ENCODE data around the gene ZC3H13. TPM values are rescaled to one million over a fixed set of nuclear protein-coding genes. Genes with fewer than 3 reads are reported as not detected.

The ZC3H13 gene
- total RNA-seq, 1 donor from 2014 or later = 30.2 TPM

GRCh38 chr13:46031581-46032263, 20.8 kb downstream of the ZC3H13 start:
- Histone ChIP-seq H3K9me3 (no peaks in the 10 kb centered on the region), H3K4me1 (no peaks in the 10 kb centered on the region), H3K4me3 (no peak overlapping the region), H3K27me3 (no peaks in the 10 kb centered on the region), H3K27ac (no peak overlapping the region), H3K36me3 (peaks cover 0 to 8% of the 10 kb centered on the region in 2 donors)
- TF ChIP-seq CTCF (IDR thresholded peaks at IDR 0.05) (no peak), POLR2AphosphoS5 (IDR thresholded peaks at IDR 0.05; ENCODE audit: insufficient read depth in 1 of 2, low read depth in 1 of 2) (no peak), POLR2A (IDR thresholded peaks at IDR 0.05) (no peak)
- intact Hi-C loops (cut with DNase I) = no loop called here
- no peak for DNase-seq (ENCODE audit: extremely low spot score in 2 of 2)

- intact Hi-C loops (cut with DNase I) = no loop called here
- Histone ChIP-seq H3K9me3 (no peaks in the 10 kb centered on the region), H3K36me3 (no peaks in the 10 kb centered on the region), H3K27ac (no peak overlapping the region), H3K4me3 (no peak overlapping the region), H3K4me1 (no peaks in the 10 kb centered on the region), H3K27me3 (no peaks in the 10 kb centered on the region)
- TF ChIP-seq POLR2AphosphoS5 (IDR thresholded peaks at IDR 0.05; ENCODE audit: insufficient read depth in 1 of 2, low read depth in 1 of 2) = no peak
- TF ChIP-seq POLR2A (IDR thresholded peaks at IDR 0.05) = no peak
- no peak for TF ChIP-seq CTCF (IDR thresholded peaks at IDR 0.05)
- no peak for DNase-seq (ENCODE audit: extremely low spot score in 2 of 2)
Measured at GRCh38 chr13:46025157-46025556, 27.4 kb downstream of the ZC3H13 start.

GRCh38 chr13:46022481-46022880, 30.1 kb downstream of the ZC3H13 start:
- no peaks in the 10 kb centered on the region for H3K27me3 ChIP-seq
- H3K4me1 ChIP-seq = no peaks in the 10 kb centered on the region
- H3K36me3 ChIP-seq = peaks cover 0 to 17% of the 10 kb centered on the region in 2 donors
- no peaks in the 10 kb centered on the region for H3K9me3 ChIP-seq
- no peak overlapping the region for H3K27ac ChIP-seq
- TF ChIP-seq POLR2A (IDR thresholded peaks at IDR 0.05) (no peak), CTCF (IDR thresholded peaks at IDR 0.05) (no peak), POLR2AphosphoS5 (IDR thresholded peaks at IDR 0.05; ENCODE audit: insufficient read depth in 1 of 2, low read depth in 1 of 2) (no peak)
- intact Hi-C loops (cut with DNase I) = no loop called here
- no peak for DNase-seq (ENCODE audit: extremely low spot score in 2 of 2)
- no peak overlapping the region for H3K4me3 ChIP-seq

GRCh38 chr13:46016216-46016615, 36.3 kb downstream of the ZC3H13 start:
- Histone ChIP-seq H3K4me3 (no peak overlapping the region), H3K27me3 (no peaks in the 10 kb centered on the region), H3K4me1 (no peaks in the 10 kb centered on the region), H3K36me3 (peaks cover 0 to 32% of the 10 kb centered on the region in 2 donors), H3K27ac (no peak overlapping the region), H3K9me3 (no peaks in the 10 kb centered on the region)
- TF ChIP-seq POLR2AphosphoS5 (IDR thresholded peaks at IDR 0.05; ENCODE audit: insufficient read depth in 1 of 2, low read depth in 1 of 2) (no peak), CTCF (IDR thresholded peaks at IDR 0.05) (no peak), POLR2A (IDR thresholded peaks at IDR 0.05) (no peak)
- DNase-seq (ENCODE audit: extremely low spot score in 2 of 2) = no peak
- intact Hi-C loops (cut with DNase I) = no loop called here

GRCh38 chr13:46015366-46015765, 37.2 kb downstream of the ZC3H13 start:
- TF ChIP-seq POLR2AphosphoS5 (IDR thresholded peaks at IDR 0.05; ENCODE audit: insufficient read depth in 1 of 2, low read depth in 1 of 2) (no peak), CTCF (IDR thresholded peaks at IDR 0.05) (no peak), POLR2A (IDR thresholded peaks at IDR 0.05) (no peak)
- H3K27me3 ChIP-seq = no peaks in the 10 kb centered on the region
- H3K4me3 ChIP-seq = no peak overlapping the region
- intact Hi-C loops (cut with DNase I) = no loop called here
- H3K9me3 ChIP-seq = no peaks in the 10 kb centered on the region
- no peaks in the 10 kb centered on the region for H3K4me1 ChIP-seq
- H3K36me3 ChIP-seq = peaks cover 0 to 40% of the 10 kb centered on the region in 2 donors
- DNase-seq (ENCODE audit: extremely low spot score in 2 of 2) = no peak
- no peak overlapping the region for H3K27ac ChIP-seq

Measured in vagina (tissue), 2 donors.